GM19372 (cell line): ENCODE data around the gene CDC14C.
"Not testable (repeated sequence)": the region's sequence is repeated elsewhere in the genome, so short reads cannot be mapped to it uniquely, and the experiment has no call there.

Source experiments
- ATAC-seq: cut with Tn5 transposase; IDR thresholded peaks from one replicate; pipeline ENCODE4 v1.9.1; 2021; ENCODE audit warnings: mild to moderate bottlenecking, low read depth, moderate library complexity; ENCODE audit not compliant: unreplicated experiment

CDC14C gene

DNA sequence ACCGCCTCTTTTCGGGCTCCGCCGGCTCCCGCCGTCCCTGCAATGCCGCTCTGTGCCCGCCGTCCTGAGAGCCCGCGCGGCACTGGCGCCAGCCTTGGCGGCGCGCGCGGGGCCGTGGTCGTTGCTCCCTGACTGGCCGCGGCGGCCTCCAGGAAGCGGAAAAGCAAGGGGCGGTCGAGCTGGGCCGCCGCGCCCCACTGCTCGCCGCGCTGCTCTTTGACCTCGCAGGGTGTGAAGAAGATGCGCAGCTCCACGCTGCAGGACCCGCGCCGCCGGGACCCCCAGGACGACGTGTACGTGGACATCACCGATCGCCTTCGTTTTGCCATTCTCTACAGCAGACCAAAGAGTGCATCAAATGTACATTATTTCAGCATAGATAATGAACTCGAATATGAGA lies at the start of gene CDC14C:
CDC14C (plus strand) TSS at position 115 of the 400 bp plus-strand sequence; CDS start at position 241, 126 bp downstream.
- ATAC-seq = no peak

DNA sequence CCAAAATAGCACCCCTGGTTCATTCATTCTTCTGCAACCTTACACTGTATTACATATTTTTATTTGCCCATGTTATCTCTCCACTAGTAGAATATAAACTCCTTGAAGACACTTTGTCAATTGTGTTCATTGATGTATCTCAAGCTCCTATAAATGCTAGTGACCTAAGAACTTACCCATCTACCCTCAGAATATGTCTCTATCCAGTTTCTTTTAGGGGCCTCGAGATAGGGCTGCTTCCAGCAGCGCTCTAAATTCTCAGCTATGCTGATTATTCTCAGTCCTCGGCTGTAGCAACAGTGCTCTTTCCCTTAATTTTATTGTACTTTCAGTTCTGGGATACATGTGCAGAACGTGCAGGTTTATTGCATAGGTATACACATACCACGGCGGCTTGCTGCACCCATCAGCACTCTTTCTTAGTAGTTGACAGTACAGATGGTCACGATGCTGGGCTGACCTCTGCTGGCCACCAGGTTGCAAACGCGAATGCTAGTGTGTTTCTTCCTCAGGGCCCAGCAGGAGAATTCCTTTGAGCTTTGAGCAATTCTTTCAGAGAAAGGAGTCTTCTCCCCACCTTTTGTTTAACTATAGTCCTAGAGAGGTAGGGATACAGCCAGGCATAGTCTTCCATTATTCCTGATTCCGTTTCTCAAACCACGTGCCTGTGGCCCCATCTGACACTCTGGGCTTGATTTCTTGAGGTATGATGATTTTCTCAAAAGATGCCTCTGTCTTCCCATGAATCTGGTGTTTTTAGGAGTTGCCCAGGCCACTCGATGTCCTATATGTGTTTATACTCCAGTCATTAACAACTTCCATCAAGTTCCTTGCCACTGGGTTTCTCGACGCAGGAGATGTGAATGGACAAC lies 49.1 kb upstream of the CDC14C start:
- no peak for ATAC-seq

DNA sequence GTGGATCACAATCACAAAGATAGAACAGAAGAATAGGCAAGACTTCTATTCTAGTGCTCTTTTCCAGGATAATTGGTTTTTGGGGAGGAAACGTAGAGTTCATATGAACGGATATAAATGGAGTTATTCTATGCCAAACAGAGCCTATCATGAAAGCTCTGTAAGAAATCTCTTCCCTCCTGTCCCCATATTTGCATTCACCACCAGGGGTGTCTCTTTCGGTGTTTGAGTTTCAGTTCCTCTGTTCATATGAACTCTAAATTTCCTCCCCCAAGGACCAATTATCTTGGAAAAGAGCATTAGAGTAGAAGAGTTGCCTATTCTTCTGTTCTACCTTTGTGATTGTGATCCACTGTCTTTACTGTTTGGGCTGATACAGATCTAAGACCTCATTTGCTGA lies 48.3 kb upstream of the CDC14C start:
- no peak for ATAC-seq

DNA sequence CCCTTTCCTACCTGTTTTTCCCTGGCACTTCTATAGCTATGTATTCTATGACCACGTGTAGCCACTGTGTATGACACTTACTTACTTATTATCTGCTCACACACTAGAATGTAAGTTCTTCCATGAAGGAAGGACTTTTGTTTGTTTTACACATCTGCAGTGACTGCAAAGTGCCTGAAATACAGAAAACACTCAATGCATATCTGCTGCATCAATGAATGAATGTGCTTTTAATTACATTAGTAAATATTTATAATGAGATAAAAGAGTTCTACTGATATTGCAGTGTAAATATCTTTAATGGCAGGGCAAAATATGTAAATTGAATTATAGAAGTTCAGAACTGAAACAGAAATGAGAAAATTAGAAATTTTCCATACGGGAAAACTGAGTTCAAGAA lies 43.5 kb upstream of the CDC14C start:
- ATAC-seq = no peak

GRCh38 chr7:48887500-48887899 lies 36.8 kb upstream of the CDC14C start:
- ATAC-seq = no peak

DNA sequence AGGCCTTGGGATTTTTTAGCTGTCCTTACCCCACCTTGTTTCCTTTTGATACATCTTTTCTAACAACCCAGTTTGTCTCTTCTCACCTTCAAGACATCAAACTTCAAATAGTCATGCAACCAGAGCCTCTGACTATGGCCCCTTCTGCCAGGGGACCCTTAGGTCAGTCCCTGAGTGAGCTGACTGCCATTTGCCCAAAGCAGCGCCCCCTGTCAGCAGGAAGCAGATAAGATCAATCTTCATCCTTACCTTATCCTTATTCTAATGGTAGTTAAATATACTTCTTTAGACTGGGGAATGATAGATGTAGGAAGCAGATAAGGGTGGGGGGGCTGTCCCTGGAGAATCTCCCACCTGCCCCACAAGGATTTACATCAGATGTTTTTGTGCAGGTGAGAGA lies 29.8 kb upstream of the CDC14C start:
- ATAC-seq = no peak

GRCh38 chr7:48899932-48900331 lies 24.4 kb upstream of the CDC14C start:
- no peak for ATAC-seq

GRCh38 chr7:48901966-48902365 lies 22.4 kb upstream of the CDC14C start:
- no peak for ATAC-seq

GRCh38 chr7:48904975-48905374 lies 19.4 kb upstream of the CDC14C start:
- ATAC-seq = no peak

DNA sequence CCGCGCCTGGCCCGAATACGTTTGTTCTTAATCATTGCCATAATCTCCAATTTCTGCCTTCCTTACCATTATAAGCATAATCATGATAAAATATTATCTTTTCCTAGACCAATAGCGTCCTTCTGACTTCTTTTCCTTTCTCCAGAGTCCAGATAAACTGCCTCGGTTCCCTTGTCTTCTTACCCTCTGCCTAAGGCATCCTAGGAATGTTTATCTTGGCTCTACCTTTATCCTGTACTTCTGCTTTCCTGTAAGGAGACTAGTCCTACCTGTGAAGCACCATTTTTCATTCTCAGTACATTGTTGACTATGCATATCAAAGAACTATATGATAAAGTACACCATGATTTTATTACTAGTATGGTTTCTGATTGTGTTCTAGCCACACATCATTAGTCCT lies 18.7 kb upstream of the CDC14C start:
- not testable (repeated sequence) for ATAC-seq

DNA sequence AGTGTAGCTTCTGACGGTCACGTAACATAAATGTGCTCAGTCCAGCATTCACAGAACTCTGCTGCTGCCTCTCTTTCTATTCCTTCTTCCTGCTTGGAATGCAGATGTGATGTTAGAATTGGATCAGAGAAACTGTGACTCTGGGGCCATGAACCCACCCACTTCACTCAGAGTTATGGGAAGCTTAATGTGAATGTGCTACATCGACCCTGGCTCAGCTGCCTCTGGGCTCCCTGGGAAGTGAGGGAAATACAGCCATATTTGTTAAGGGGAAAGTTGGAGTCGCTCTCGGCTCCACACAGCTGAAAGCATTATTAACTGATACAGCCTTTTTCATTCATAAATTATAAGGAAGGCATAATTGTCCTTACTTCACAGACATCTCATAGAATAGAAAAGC lies 14.5 kb upstream of the CDC14C start:
- ATAC-seq = not testable (repeated sequence)

DNA sequence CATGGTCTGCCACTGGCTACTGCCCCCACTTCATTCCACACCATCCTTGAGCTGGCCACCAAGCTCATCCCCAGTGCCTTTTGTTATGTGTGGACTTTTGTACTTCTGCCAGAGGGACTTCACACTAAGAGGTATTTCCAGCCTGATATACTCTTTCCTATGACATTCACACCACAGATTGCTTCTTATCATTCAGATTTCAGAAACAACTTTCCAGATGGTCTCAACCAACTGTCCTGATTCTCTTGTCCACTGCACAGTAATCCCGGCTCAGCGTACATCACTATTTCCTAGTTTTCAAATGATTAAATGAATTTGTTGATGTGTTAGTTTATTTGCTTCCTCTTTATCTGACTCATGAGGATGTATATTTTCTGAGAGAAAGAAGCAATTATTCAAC lies 7.1 kb downstream of the CDC14C start:
- ATAC-seq = no peak

- no peak for ATAC-seq
These were observed 8.0 kb downstream of the CDC14C start for GRCh38 chr7:48932126-48932910.

GRCh38 chr7:48933549-48934085 lies 9.3 kb downstream of the CDC14C start:
- ATAC-seq = no peak

DNA sequence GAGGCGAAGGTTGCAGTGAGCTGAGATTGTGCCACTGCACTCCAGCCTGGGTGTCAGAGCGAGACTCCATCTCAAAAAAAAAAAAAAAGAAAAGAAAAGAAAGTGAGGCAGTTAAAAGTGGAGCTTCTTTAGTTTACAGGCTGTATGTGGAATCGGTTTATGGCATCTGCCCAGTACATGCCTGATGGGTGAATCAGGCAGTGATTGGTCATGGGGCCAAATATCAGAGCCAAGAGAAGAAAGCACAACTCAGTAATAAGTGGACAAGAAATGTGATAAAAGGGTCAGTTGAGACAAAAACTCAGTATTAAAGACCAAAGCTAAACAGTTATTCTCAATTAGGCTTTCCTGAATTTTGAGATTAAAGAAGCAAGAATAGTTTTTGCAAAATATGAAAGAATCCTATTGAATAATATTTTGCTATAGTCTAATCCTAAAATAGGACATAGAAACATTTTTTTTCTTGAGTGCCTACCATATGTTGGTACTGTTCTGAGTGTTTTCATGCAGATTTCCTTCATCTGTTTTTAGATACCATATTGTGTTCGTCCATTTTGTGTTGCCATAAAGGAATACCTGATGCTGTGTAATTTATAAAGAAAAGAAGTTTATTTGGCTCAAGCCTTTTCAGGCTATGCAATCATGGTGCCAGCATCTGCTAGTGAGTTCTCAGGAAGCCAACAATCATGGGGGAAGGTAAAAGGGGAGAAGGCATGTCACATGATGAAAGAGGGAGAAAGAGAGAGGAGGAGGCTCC lies 14.4 kb downstream of the CDC14C start:
- no peak for ATAC-seq

DNA sequence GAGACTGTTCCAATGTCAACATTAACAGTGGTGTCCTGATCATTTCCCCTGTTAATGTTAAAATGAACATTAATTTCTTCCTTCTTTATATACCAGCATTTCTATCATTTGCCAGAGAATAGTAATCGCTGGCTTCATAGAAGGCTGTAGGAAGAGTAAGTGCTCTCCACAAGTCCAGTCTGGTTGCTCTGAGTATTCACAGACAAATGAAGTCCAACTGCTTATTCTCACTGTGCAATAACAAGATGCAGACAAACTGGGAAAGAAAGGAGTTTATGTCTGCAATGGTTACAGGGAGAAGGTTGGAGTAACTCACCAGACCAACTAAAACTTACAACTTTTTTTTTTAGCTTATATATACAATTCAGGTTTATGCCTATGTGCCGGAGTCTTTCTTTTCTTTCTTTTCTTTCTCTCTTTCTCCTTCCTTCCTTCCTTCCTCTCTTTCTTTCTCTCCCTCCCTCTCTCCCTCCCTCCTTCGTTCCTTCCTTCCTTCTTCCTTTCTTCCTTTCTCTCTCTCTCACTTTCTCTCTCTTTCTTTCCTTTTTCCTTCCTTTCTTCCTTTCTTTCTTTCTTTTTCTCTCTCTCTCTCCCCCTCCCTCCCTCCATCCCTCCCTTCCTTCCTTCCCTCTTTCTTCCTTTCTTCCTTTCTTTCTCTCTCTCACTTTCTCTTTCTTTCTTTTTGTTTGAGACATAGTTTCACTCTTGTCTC lies 19.1 kb downstream of the CDC14C start:
- no peak for ATAC-seq

DNA sequence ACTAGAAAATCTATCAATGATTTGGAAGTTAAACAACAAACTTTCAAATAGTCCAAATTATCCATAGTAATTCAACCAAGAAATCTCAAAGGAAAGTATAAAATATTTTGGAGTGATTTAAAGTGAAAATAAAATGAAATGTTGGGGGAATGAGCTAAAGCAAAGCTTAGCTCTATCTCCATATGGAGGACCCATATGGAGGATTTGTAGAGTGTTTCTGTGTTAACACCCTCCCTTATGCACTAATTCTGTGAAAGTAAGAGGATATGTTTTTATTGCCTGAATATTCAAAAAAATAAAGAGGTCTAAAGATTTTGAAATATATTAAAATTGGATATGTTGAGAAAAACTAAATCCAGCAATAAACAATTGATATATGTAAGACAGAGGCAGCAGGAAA lies 31.6 kb downstream of the CDC14C start:
- no peak for ATAC-seq

GRCh38 chr7:48959676-48960075 lies 35.3 kb downstream of the CDC14C start:
- ATAC-seq = no peak

DNA sequence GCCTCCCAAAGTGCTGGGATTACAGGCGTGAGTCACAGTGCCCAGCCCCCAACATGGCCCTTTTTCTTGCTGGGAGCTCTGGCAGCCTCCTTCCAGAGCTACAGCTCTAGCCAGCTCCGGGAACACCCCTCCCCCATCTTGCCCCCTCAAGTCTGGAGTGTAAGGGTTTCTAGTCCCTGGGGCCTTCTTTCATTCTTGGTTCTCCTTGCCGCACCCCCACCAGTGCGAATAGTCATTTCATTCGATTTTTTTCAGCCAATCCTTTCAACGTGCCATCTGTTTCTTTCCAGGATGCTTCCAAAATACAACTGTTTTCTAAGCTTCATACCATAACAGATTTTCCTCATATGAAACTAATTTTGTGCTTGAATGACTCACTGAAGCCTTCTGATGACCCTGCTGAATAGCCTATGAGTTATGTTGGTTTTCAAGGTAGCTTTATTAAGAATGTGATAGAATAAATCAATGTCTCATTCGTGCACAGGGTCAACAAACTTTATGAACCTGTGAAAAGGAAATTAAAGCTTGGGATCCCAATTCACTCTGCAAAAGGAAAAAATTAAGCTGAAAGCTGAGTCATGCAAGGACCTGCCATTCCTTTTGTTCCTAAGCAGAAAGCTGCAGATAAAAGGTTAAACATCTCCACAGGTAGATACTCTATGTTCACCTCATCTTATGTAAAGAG lies 38.6 kb downstream of the CDC14C start:
- ATAC-seq = no peak

DNA sequence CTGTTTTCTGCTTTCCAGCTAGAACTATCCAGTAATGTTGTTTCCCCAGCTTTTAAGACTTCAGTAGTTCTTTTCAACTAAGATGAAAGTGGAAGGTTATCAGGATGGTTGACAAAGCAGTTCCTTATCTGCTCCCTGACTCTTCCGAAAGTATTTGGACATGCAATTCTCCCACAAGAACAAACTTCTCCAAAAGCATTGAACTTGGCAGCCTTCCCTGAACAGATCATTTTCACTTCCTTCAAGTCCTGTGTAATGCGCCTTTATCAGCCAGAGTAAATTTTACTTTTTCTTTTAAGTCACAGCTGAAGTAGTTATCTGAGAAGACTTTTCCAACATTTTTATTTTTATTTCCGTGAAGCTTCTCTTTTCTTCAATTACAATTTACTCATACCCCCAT lies 39.7 kb downstream of the CDC14C start:
- ATAC-seq = no peak
